Thyroid gland (tissue), 4 donors: ENCODE data around the gene CPT1C. TPM values are rescaled to one million over a fixed set of nuclear protein-coding genes. Genes with fewer than 3 reads are reported as not detected.

Source experiments
- DNase-seq, 2 donors: peaks; one replicate each; pipeline ENCODE4 v3.0.0-alpha.2; 2019
- H3K27ac ChIP-seq, 3 donors: fragments of 200-600 bp; sonication (generic); 1 replicate in 2 of 3; 2 replicates in 1 of 3; pipeline ENCODE4 v1.5.1; 2016 to 2019; ENCODE audit warnings: mild to moderate bottlenecking in 1 of 3, moderate library complexity in 1 of 3
- H3K27me3 ChIP-seq: fragments of 200-600 bp; sonication (generic); one replicate; pipeline ENCODE4 v1.5.1; 2019
- H3K36me3 ChIP-seq, 2 donors: fragments of 200-600 bp; sonication (generic); one replicate each; pipeline ENCODE4 v1.5.1; 2016 to 2019
- H3K4me1 ChIP-seq, 2 donors: fragments of 200-600 bp; sonication (generic); one replicate each; pipeline ENCODE4 v1.5.1; 2017 to 2019
- H3K4me3 ChIP-seq, 3 donors: fragments of 200-600 bp; sonication (generic); replicated peaks in 1 of 3; 1 replicate in 2 of 3; 2 replicates in 1 of 3; pipeline ENCODE4 v1.5.1; 2016; ENCODE audit warnings: mild to moderate bottlenecking in 1 of 3
- H3K9me3 ChIP-seq: fragments of 200-600 bp; sonication (generic); one replicate; pipeline ENCODE4 v1.5.1; 2017
- POLR2A ChIP-seq, 2 donors: fragments of 450-650 bp; IDR thresholded peaks; one replicate each; pipeline ENCODE4 v1.6.1; 2017; ENCODE audit warnings: antibody characterized with exemption in 2 of 2, mild to moderate bottlenecking in 2 of 2, moderate library complexity in 1 of 2
- WGBS, 2 donors: methylation state at CpG; one replicate each; pipeline ENCODE4 v1.1.5; 2017; 5-methylcytosine and 5-hydroxymethylcytosine counted together
- intact Hi-C: fragments of 100-400 bp; cut with DNase I; formaldehyde crosslinking; loops from one replicate; pipeline ENCODE4 v1.15.1; 2023
- total RNA-seq, 4 donors: library from RNA; depleted of rRNA; stranded (reverse); fragments of >200 nt; gene quantifications; one replicate each; pipeline ENCODE4 v1.2.3, GENCODE V29; 2016
- TF ChIP-seq, protein P1 (sequence below), 6 experiments: fragments of 200-600 bp in 3 of 6; fragments of 450-650 bp in 3 of 6; sonication (generic) in 3 of 6; IDR thresholded peaks; one replicate each; pipeline ENCODE4 v1.5.1; 2016 to 2019; ENCODE audit warnings: antibody characterized with exemption in 6 of 6, mild to moderate bottlenecking in 2 of 6, inconsistent platforms in 1 of 6, moderate library complexity in 1 of 6

CPT1C gene
- total RNA-seq, 4 donors from 2014 or later = 1.9 to 3.9 (median 2.6) TPM

DNA sequence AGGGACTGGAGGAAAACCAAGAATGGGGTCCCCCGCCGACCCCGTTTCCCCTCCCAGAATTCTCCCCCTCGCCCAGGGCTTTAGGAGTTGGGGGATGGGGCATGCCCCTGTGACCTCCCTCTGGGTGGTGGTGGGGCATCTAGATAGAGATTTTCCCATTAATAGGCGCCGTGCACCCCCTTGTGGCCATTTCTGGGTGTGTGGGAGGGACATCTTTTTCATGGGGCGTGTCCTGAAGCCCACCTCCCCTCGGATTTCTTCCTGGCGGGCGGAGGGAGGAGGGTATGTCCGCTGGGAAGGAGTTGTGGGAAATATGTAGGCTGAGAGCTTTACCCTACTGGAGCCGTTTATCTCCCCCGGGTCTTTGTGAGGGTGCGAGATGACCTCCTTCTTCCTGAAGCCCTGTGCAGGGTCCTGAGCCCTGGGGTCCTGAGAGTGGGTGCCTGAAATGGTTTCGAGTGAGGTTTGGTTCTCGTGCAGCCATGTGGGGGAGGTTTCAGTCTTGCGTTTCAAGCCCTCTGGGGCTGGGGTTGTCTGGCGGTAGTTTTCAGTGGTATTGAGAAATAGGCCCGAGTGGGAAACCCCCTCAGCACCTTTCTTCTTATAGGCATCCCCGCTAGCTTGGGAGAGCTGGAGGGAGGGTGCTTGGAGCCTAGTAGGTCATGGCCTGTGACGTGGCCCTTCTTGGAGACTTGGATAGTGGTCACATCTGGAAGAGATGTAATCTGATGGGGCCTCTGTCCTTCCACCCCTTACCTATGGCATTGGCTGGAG is 12.8 kb upstream of the CPT1C start:
- 9 to 10% methylated on average over 14 to 17 of the region's 21 CpGs for WGBS, 2 donors
- TF ChIP-seq, protein P1, sequence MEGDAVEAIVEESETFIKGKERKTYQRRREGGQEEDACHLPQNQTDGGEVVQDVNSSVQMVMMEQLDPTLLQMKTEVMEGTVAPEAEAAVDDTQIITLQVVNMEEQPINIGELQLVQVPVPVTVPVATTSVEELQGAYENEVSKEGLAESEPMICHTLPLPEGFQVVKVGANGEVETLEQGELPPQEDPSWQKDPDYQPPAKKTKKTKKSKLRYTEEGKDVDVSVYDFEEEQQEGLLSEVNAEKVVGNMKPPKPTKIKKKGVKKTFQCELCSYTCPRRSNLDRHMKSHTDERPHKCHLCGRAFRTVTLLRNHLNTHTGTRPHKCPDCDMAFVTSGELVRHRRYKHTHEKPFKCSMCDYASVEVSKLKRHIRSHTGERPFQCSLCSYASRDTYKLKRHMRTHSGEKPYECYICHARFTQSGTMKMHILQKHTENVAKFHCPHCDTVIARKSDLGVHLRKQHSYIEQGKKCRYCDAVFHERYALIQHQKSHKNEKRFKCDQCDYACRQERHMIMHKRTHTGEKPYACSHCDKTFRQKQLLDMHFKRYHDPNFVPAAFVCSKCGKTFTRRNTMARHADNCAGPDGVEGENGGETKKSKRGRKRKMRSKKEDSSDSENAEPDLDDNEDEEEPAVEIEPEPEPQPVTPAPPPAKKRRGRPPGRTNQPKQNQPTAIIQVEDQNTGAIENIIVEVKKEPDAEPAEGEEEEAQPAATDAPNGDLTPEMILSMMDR (IDR thresholded peaks at IDR 0.05) = peak in 5 of 6 experiments; percentile 41 to 60 (median 52)
- TF ChIP-seq POLR2A (IDR thresholded peaks at IDR 0.05) = no peak
- intact Hi-C loops = no loop called here
- H3K9me3 ChIP-seq = no peaks in the 10 kb centered on the region
- peaks cover 9 to 31% of the 10 kb centered on the region in 2 donors for H3K4me1 ChIP-seq
- peak; percentile 73 to 74 for DNase-seq
- H3K4me3 ChIP-seq = peak overlapping the region; percentile 74 to 96 (median 90)
- H3K27me3 ChIP-seq = no peaks in the 10 kb centered on the region
- peaks cover 15 to 18% of the 10 kb centered on the region in 2 donors for H3K36me3 ChIP-seq
- H3K27ac ChIP-seq = peak overlapping the region in 2 of 3 donors; percentile 80 to 88

- H3K4me3 ChIP-seq = no peak overlapping the region
- H3K27ac ChIP-seq = no peak overlapping the region
- no peaks in the 10 kb centered on the region for H3K9me3 ChIP-seq
- no peak for TF ChIP-seq POLR2A (IDR thresholded peaks at IDR 0.05)
- TF ChIP-seq, protein P1 (IDR thresholded peaks at IDR 0.05) = no peak
- WGBS, 2 donors = 78 to 81% methylated on average over 10 to 12 of the region's 12 CpGs
- intact Hi-C loops = no loop called here
- H3K4me1 ChIP-seq = peaks cover 9 to 31% of the 10 kb centered on the region in 2 donors
- H3K27me3 ChIP-seq = no peaks in the 10 kb centered on the region
- H3K36me3 ChIP-seq = peaks cover 22 to 25% of the 10 kb centered on the region in 2 donors
- DNase-seq = no peak
These were observed 11.7 kb upstream of the CPT1C start for GRCh38 chr19:49678985-49679770.

- H3K27me3 ChIP-seq = no peaks in the 10 kb centered on the region
- TF ChIP-seq, protein P1 (IDR thresholded peaks at IDR 0.05) = no peak
- TF ChIP-seq POLR2A (IDR thresholded peaks at IDR 0.05) = no peak
- no peaks in the 10 kb centered on the region for H3K9me3 ChIP-seq
- DNase-seq = no peak
- 66 to 73% methylated on average over 10 of the region's 10 CpGs for WGBS, 2 donors
- peaks cover 9 to 31% of the 10 kb centered on the region in 2 donors for H3K4me1 ChIP-seq
- no peak overlapping the region for H3K4me3 ChIP-seq
- intact Hi-C loops = no loop called here
- H3K36me3 ChIP-seq = peaks cover 29 to 32% of the 10 kb centered on the region in 2 donors
- peak overlapping the region in 1 of 3 donors; percentile 46 for H3K27ac ChIP-seq
These were observed 11.0 kb upstream of the CPT1C start for GRCh38 chr19:49679771-49680413.

GRCh38 chr19:49680421-49681351 is 10.2 kb upstream of the CPT1C start:
- Histone ChIP-seq H3K27ac (peak overlapping the region in 2 of 3 donors; percentile 31 to 46), H3K27me3 (no peaks in the 10 kb centered on the region), H3K9me3 (no peaks in the 10 kb centered on the region), H3K4me3 (no peak overlapping the region), H3K4me1 (peaks cover 9 to 28% of the 10 kb centered on the region in 2 donors), H3K36me3 (peaks cover 34 to 40% of the 10 kb centered on the region in 2 donors)
- 47 to 49% methylated on average over 26 to 28 of the region's 40 CpGs for WGBS, 2 donors
- intact Hi-C loops = no loop called here
- peak; percentile 87 to 88 for DNase-seq
- TF ChIP-seq, protein P1 (IDR thresholded peaks at IDR 0.05) = peak; percentile 92 to 100 (median 99)
- no peak for TF ChIP-seq POLR2A (IDR thresholded peaks at IDR 0.05)
